Neuronal stem cell (in vitro differentiated cells): ENCODE results near the gene TAF1B.

Source experiments
- DNase-seq: peaks from one replicate; pipeline ENCODE4 v3.0.0-alpha.2; 2013; ENCODE audit warnings: low spot score
- H2AFZ ChIP-seq: one replicate; pipeline ENCODE4 v1.6.1; 2013; ENCODE audit warnings: mild to moderate bottlenecking, low read length, inconsistent platforms
- H2AK5ac ChIP-seq: 2 replicates; pipeline ENCODE4 v1.6.1; 2013; ENCODE audit warnings: low read depth, mild to moderate bottlenecking, inconsistent platforms, low read length, moderate library complexity, mixed read lengths
- H2BK120ac ChIP-seq: 2 replicates; pipeline ENCODE4 v1.6.1; 2013; ENCODE audit warnings: low read depth, mild to moderate bottlenecking, inconsistent platforms, low read length, moderate library complexity, mixed read lengths
- H2BK12ac ChIP-seq: one replicate; pipeline ENCODE4 v1.6.1; 2013; ENCODE audit warnings: low read length, inconsistent platforms
- H2BK15ac ChIP-seq: 2 replicates; pipeline ENCODE4 v1.6.1; 2013; ENCODE audit warnings: mild to moderate bottlenecking, low read length, inconsistent platforms, mixed read lengths
- H2BK5ac ChIP-seq: one replicate; pipeline ENCODE4 v1.6.1; 2013; ENCODE audit warnings: inconsistent platforms, mild to moderate bottlenecking, low read length, moderate library complexity
- H3K14ac ChIP-seq: one replicate; pipeline ENCODE4 v1.6.1; 2013; ENCODE audit warnings: low read length, inconsistent platforms
- H3K18ac ChIP-seq: 2 replicates; pipeline ENCODE4 v1.6.1; 2013; ENCODE audit warnings: low read length, inconsistent platforms
- H3K23ac ChIP-seq: 2 replicates; pipeline ENCODE4 v1.6.1; 2013; ENCODE audit warnings: low read depth, mild to moderate bottlenecking, mixed read lengths, low read length, inconsistent platforms; ENCODE audit not compliant: poor library complexity
- H3K27ac ChIP-seq: replicated peaks from 3 replicates; pipeline ENCODE4 v1.5.1; 2013; ENCODE audit warnings: low read length, inconsistent platforms
- H3K27me3 ChIP-seq, 3 experiments: 2 replicates each; pipeline ENCODE4 v1.6.1; 2013; ENCODE audit warnings: low read length in 3 of 3, mild to moderate bottlenecking in 2 of 3, inconsistent platforms in 1 of 3, low read depth in 1 of 3, mixed read lengths in 1 of 3, moderate library complexity in 1 of 3; ENCODE audit not compliant: control insufficient read depth in 3 of 3, insufficient read depth in 3 of 3
- H3K36me3 ChIP-seq, 2 donors: replicated peaks in 1 of 2; 2 replicates each; pipeline ENCODE4 v1.6.1; 2013; ENCODE audit warnings: low read length in 2 of 2; ENCODE audit not compliant: control insufficient read depth in 2 of 2, insufficient read depth in 2 of 2
- H3K4ac ChIP-seq: 2 replicates; pipeline ENCODE4 v1.6.1; 2013; ENCODE audit warnings: inconsistent platforms, mild to moderate bottlenecking, low read length, moderate library complexity
- H3K4me1 ChIP-seq, 2 donors: 1 replicate in 1 of 2; 2 replicates in 1 of 2; pipeline ENCODE4 v1.6.1; 2013; ENCODE audit warnings: low read length in 2 of 2, low read depth in 1 of 2; ENCODE audit not compliant: control insufficient read depth in 2 of 2, insufficient read depth in 1 of 2
- H3K4me2 ChIP-seq: one replicate; pipeline ENCODE4 v1.6.1; 2013; ENCODE audit warnings: mild to moderate bottlenecking, low read length, inconsistent platforms; ENCODE audit not compliant: insufficient read depth, poor library complexity, severe bottlenecking
- H3K4me3 ChIP-seq, 2 donors: 2 replicates each; pipeline ENCODE4 v1.5.1; 2013; ENCODE audit warnings: low read length in 2 of 2, mild to moderate bottlenecking in 2 of 2, inconsistent platforms in 1 of 2, moderate library complexity in 1 of 2
- H3K79me1 ChIP-seq: one replicate; pipeline ENCODE4 v1.6.1; 2013; ENCODE audit warnings: low read depth, mild to moderate bottlenecking, inconsistent platforms, low read length, moderate library complexity
- H3K9ac ChIP-seq: one replicate; pipeline ENCODE4 v1.6.1; 2013; ENCODE audit warnings: mild to moderate bottlenecking, low read depth, low read length, inconsistent platforms; ENCODE audit not compliant: poor library complexity
- H3K9me3 ChIP-seq, 2 donors: replicated peaks in 1 of 2; 2 replicates each; pipeline versions ENCODE3 to v1.6.1; 2013; ENCODE audit warnings: low read length in 2 of 2, mild to moderate bottlenecking in 2 of 2, inconsistent platforms in 1 of 2, low read depth in 1 of 2, mixed read lengths in 1 of 2, moderate library complexity in 1 of 2; ENCODE audit not compliant: control insufficient read depth in 2 of 2, insufficient read depth in 1 of 2
- H4K8ac ChIP-seq: one replicate; pipeline ENCODE4 v1.6.1; 2013; ENCODE audit warnings: low read depth, mild to moderate bottlenecking, inconsistent platforms, low read length, moderate library complexity
- H4K91ac ChIP-seq: one replicate; pipeline ENCODE4 v1.6.1; 2013; ENCODE audit warnings: low read length, low read depth, mild to moderate bottlenecking, inconsistent platforms; ENCODE audit not compliant: poor library complexity
- WGBS, 2 donors: extraction: QIAGEN DNeasy Blood & Tissue Kit; methylation state at CpG; one replicate each; pipeline ENCODE4 v1.1.7; 2013; ENCODE audit warnings: missing lambda C conversion rate in 2 of 2, mixed read lengths in 1 of 2; ENCODE audit not compliant: insufficient read length in 2 of 2, insufficient replicate concordance in 1 of 2; ENCODE audit errors: extremely low coverage in 2 of 2; 5-methylcytosine and 5-hydroxymethylcytosine counted together

Gene TAF1B

GRCh38 chr2:9981655-9982054 is 138.4 kb downstream of the TAF1B start:
- Histone ChIP-seq H2AK5ac (no peak overlapping the region), H3K9me3 (no peaks in the 10 kb centered on the region), H2BK5ac (no peak overlapping the region), H3K79me1 (no peaks in the 10 kb centered on the region), H3K27ac (no peak overlapping the region), H3K4me1 (no peaks in the 10 kb centered on the region), H4K91ac (no peak overlapping the region), H3K4me3 (no peak overlapping the region), H3K9ac (no peak overlapping the region), H4K8ac (no peak overlapping the region), H2BK12ac (no peak overlapping the region), H2AFZ (no peak overlapping the region), H3K18ac (no peak overlapping the region), H3K14ac (no peak overlapping the region), H3K4me2 (no peak overlapping the region), H3K36me3 (no peaks in the 10 kb centered on the region), H3K4ac (no peak overlapping the region), H3K23ac (no peak overlapping the region), H2BK15ac (no peak overlapping the region), H3K27me3 (no peaks in the 10 kb centered on the region), H2BK120ac (no peak overlapping the region)
- no peak for DNase-seq
- WGBS, 2 donors: 100% methylated on average over 1 of the region's 3 CpGs; no CpG with 5 or more reads in 1 of the 2 donors

GRCh38 chr2:9982248-9982647 is 139.0 kb downstream of the TAF1B start:
- no peak overlapping the region for H3K14ac ChIP-seq
- no peak overlapping the region for H2BK12ac ChIP-seq
- H2BK120ac ChIP-seq: no peak overlapping the region
- no CpG with 5 or more reads among the region's 8 CpGs for WGBS, 2 donors
- no peaks in the 10 kb centered on the region for H3K27me3 ChIP-seq
- no peak overlapping the region for H3K4ac ChIP-seq
- H3K18ac ChIP-seq: no peak overlapping the region
- no peaks in the 10 kb centered on the region for H3K4me1 ChIP-seq
- no peak overlapping the region for H4K8ac ChIP-seq
- peaks cover 0 to under 1% of the 10 kb centered on the region in 2 donors for H3K36me3 ChIP-seq
- no peak overlapping the region for H2AFZ ChIP-seq
- H3K4me3 ChIP-seq: no peak overlapping the region
- H3K79me1 ChIP-seq: no peaks in the 10 kb centered on the region
- no peak overlapping the region for H2BK15ac ChIP-seq
- H3K27ac ChIP-seq: no peak overlapping the region
- no peak overlapping the region for H3K23ac ChIP-seq
- no peak overlapping the region for H4K91ac ChIP-seq
- no peak for DNase-seq
- H3K9ac ChIP-seq: no peak overlapping the region
- no peak overlapping the region for H2AK5ac ChIP-seq
- H3K4me2 ChIP-seq: no peak overlapping the region
- no peak overlapping the region for H2BK5ac ChIP-seq
- no peaks in the 10 kb centered on the region for H3K9me3 ChIP-seq

- H2AK5ac ChIP-seq: no peak overlapping the region
- H2BK120ac ChIP-seq: no peak overlapping the region
- H3K4me3 ChIP-seq: no peak overlapping the region
- H3K36me3 ChIP-seq: peaks cover 0 to 2% of the 10 kb centered on the region in 2 donors
- no peak overlapping the region for H4K8ac ChIP-seq
- no peaks in the 10 kb centered on the region for H3K79me1 ChIP-seq
- no peak overlapping the region for H3K18ac ChIP-seq
- H2BK12ac ChIP-seq: no peak overlapping the region
- no peak overlapping the region for H3K9ac ChIP-seq
- H3K4me2 ChIP-seq: no peak overlapping the region
- no peak overlapping the region for H3K4ac ChIP-seq
- H3K27ac ChIP-seq: no peak overlapping the region
- H2BK15ac ChIP-seq: no peak overlapping the region
- no peak overlapping the region for H3K23ac ChIP-seq
- no peak overlapping the region for H3K14ac ChIP-seq
- no peaks in the 10 kb centered on the region for H3K4me1 ChIP-seq
- H4K91ac ChIP-seq: no peak overlapping the region
- H3K9me3 ChIP-seq: no peaks in the 10 kb centered on the region
- no CpG with 5 or more reads among the region's 10 CpGs for WGBS, 2 donors
- no peak overlapping the region for H2BK5ac ChIP-seq
- H2AFZ ChIP-seq: no peak overlapping the region
- no peak for DNase-seq
- H3K27me3 ChIP-seq: no peaks in the 10 kb centered on the region
These were observed 139.6 kb downstream of the TAF1B start for GRCh38 chr2:9982891-9983290.

GRCh38 chr2:9983401-9984216 is 140.3 kb downstream of the TAF1B start:
- H3K18ac ChIP-seq: no peak overlapping the region
- no peaks in the 10 kb centered on the region for H3K27me3 ChIP-seq
- no peak overlapping the region for H2BK12ac ChIP-seq
- WGBS, 2 donors: no CpG with 5 or more reads among the region's 15 CpGs
- no peak overlapping the region for H3K23ac ChIP-seq
- H2BK120ac ChIP-seq: no peak overlapping the region
- H3K14ac ChIP-seq: no peak overlapping the region
- H2AFZ ChIP-seq: peak overlapping the region; percentile 43
- no peak overlapping the region for H3K27ac ChIP-seq
- H2AK5ac ChIP-seq: no peak overlapping the region
- no peak overlapping the region for H2BK15ac ChIP-seq
- H2BK5ac ChIP-seq: no peak overlapping the region
- H3K4ac ChIP-seq: no peak overlapping the region
- H3K4me3 ChIP-seq: no peak overlapping the region
- H4K8ac ChIP-seq: no peak overlapping the region
- H3K79me1 ChIP-seq: no peaks in the 10 kb centered on the region
- no peak overlapping the region for H3K9ac ChIP-seq
- peaks cover 0 to 2% of the 10 kb centered on the region in 2 donors for H3K36me3 ChIP-seq
- H3K4me2 ChIP-seq: no peak overlapping the region
- no peak for DNase-seq
- H4K91ac ChIP-seq: no peak overlapping the region
- H3K9me3 ChIP-seq: no peaks in the 10 kb centered on the region
- no peaks in the 10 kb centered on the region for H3K4me1 ChIP-seq
